Measurements from ENCODE around the gene SLC41A3. TPM values are rescaled to one million over a fixed set of nuclear protein-coding genes. Genes with fewer than 3 reads are reported as not detected.
"Not testable (repeated sequence)": the region's sequence is repeated elsewhere in the genome, so short reads cannot be mapped to it uniquely, and the experiment has no call there.

The SLC41A3 gene
- polyA plus RNA-seq, 1 donor: 72.0 TPM

DNA sequence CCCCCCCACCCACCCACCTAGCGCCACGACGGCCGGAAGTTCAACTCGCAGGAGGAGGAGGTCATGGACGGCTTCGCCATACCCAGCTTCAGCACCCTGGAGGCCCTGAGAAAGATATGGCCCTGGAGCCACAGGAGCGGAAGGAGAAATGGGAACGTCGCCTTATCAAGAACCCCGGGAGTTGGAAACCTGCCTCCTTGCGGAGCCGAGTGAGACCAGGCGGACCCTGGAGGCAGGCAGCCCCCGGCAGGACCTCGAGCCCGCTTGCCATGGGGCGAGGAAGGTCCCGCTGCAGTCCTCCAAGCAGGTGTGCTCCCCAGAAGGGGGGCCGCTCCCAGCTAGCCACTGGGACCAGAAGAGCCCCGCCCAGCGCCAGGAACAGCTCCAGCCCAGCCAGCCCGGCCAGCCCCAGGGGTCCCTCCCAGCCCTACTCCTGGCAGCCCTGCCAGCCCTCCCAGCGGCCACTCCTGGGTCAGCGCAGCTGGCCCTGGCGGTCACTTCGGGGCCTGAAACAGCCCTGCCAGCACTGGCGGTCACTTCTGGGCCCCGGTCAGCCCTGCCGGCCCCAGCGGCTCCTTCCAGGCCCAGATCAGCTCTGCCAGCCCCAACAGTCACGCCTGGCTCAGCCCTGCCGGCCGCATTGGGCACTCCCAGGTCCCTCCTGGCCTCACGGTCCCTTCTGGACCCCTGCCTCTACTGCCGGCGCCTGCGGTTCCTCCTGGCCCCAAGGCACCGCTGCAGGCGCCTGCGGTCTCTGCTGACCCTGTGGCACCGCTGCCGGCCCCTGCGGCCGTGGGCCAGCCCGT is 125.2 kb downstream of the SLC41A3 start:
- no peak for DNase-seq

DNA sequence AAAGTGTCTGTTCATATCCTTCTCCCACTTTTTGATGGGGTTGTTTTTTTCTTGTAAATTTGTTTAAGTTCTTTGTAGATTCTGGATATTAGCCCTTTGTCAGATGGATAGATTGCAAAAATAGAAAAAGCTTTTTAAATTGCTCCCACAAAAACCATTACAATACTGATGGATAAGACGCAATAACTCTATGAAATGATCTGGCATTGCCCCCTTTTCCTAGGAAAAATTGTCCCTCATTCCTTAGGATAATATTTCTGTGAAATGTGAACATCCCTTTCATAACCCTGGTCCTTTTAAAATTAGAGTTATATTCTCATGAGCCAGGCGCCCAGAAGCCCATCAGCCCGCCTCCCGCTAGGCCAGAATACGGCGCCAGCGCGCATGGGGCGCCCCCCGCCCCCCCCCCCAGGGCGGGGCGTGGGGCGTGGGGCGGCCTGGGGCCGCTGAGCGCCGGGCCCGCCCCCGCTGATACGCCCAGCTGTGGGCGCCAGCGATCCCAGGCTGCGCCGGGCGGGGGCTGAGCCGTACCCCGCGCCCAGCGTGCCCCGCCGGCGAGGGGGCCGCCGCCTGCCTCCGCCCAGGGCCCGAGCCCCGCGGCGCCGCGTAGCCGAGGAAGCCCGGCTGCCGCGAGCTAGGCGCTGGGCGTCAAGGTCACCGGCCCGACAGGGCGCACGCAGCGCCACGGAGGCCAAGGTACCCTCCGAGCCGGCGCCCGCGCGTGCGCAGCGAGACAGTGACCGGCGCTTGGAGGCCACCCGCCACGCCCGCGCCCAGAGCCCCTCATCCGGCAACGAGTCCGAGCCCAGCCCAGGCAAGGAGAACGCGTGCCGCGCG is 126.0 kb downstream of the SLC41A3 start:
- DNase-seq: no peak

DNA sequence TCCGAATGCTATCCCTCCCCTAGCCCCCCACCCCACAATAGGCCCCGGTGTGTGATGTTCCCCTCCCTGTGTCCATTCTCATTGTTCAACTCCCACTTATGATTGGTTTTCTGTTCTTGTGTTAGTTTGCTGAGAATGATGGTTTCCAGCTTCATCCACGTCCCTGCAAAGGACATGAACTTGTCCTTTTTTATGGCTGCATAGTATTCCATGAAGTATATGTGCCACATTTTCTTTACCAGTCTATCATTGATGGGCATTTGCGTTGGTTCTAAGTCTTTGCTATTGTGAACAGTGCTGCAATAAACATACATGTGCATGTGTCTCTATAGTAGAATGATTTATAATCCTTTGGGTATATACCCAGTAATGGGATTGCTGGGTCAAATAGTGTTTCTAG is 126.9 kb downstream of the SLC41A3 start:
- DNase-seq: not testable (repeated sequence)

Other genes with a start within 250 kb of the SLC41A3 start
- gene ROPN1B, start 114.9 kb downstream of the SLC41A3 start, polyA plus RNA-seq (ENCODE audit: insufficient read length): 1.6 TPM
- gene ALDH1L1, start 96.5 kb upstream of the SLC41A3 start, polyA plus RNA-seq (ENCODE audit: insufficient read length): 44.0 TPM

All from left kidney (tissue), 2 donors.